Pulmonary artery endothelial cell (primary cell): Measurements from ENCODE around the gene DCDC1. TPM values are rescaled to one million over a fixed set of nuclear protein-coding genes. Genes with fewer than 3 reads are reported as not detected.

Experiments used
- DNase-seq: peaks from one replicate; pipeline ENCODE4 v3.0.0-alpha.2; 2011; ENCODE audit warnings: low read depth, low spot score
- total RNA-seq: library from RNA; depleted of rRNA; stranded (reverse); fragments of >200 nt; gene quantifications from 2 replicates; pipeline ENCODE4 v1.2.3, GENCODE V29; 2014

Gene DCDC1
- total RNA-seq, 1 donor from 2014 or later = 0.07 TPM

DNA sequence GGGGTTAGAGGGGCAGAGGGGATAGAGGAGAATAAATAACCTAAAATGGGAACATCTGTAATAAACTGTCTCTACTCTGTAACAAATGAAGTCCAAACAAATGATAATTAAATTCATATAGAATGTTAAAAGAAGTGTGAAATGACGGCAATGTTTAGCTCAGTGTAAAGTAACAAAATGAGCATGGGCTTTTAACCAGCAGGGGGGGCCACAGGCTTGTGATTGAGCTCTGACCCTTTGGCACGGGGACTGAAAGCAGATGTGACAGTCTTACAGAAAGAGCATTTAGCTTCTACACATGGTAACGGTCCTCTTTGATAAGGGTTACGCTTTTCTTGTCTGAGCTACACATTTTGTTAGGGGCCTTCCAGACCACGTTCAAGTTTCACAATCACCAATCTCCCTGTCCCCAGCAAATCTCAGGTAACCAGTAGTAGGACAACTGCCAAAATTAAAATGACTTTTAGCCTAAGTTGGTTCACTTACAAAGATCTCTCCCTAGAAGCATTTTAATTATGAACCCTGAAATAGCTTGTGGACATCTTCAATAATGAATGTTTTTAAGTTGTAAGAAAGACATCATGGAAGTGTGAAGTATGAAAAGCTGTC, 262.5 kb downstream of the DCDC1 start:
- no peak for DNase-seq

DNA sequence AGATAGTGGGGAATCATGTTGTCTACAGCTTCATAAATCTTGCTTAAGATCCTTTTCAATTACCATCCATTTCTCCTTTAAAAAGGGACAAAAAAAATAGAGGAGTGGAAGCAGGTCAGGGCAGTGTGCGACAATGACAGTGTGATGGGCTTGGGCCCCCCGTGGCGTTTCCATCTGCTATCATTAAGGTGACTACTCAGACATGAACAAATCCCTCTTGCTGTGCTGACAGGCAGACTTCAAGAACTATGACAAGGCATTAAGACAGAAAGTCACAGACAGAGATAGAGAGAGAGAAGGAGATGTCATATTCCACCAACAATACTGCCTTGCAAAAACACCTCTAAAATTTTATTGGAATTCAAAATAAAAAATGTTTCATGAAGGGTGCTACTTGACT, 263.2 kb downstream of the DCDC1 start:
- no peak for DNase-seq

DNA sequence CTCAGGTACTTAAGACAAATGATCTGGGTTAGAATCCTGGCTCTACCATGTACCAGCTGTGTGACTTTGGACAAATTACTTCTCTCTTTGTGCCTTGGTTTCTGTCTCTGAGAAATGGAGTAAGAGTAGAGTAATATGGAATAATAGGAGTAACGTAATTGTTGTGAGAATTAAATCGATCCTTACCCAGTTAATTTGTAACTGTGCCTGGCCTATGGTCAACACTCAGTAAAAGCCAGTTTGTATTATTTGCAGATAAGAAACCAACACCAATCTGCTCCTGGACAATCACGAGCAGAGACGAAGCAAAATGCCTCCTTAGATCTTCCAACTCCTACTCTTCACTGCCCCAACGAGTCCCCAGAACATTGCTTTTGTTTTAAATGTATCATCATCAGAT, 266.7 kb downstream of the DCDC1 start:
- DNase-seq = no peak

- DNase-seq = no peak
Measured at GRCh38 chr11:31102316-31102715, 267.2 kb downstream of the DCDC1 start.

- no peak for DNase-seq
Measured at GRCh38 chr11:31096191-31096805, 273.2 kb downstream of the DCDC1 start.

GRCh38 chr11:31092638-31093037, 276.9 kb downstream of the DCDC1 start:
- DNase-seq = no peak

DNA sequence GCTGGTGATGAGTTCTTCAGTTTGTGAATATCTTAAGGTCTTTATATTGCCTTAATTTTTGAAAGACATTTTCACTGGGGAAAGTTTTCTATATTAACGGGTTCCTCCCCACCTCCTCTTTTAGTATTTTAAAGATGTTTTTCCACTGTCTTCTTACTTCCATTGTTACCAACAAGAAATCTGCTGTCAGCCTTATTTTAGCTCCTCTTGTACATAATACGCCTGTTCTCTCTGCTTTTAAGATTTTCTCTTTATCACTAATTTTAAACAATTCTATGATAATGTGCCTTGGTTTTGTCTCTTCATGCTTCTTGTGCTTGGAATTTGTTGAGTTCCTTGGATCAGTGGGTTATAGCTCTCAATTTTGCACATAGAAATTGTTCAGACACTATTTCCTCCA, 280.4 kb downstream of the DCDC1 start:
- DNase-seq = no peak

GRCh38 chr11:31069447-31070205, 299.9 kb downstream of the DCDC1 start:
- no peak for DNase-seq

GRCh38 chr11:31060880-31061279, 308.7 kb downstream of the DCDC1 start:
- DNase-seq = no peak

DNA sequence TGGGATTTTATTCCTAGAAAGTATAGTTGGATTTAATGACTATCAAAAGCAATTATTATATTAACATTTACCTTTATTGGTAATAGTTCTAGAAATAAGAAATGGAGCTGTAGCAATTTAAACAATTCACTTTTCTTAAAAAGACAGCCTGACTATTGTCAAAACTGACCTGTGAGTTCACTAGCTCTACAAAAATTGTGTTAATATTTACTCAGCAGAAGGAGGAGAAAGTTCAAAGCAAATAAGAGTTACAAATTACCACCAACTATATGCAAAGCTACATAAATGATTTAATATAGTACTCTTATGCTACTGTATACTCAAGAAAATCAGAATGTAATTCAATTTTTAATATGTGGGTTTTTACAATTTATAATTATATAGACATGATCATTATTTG, 310.0 kb downstream of the DCDC1 start:
- DNase-seq = no peak

DNA sequence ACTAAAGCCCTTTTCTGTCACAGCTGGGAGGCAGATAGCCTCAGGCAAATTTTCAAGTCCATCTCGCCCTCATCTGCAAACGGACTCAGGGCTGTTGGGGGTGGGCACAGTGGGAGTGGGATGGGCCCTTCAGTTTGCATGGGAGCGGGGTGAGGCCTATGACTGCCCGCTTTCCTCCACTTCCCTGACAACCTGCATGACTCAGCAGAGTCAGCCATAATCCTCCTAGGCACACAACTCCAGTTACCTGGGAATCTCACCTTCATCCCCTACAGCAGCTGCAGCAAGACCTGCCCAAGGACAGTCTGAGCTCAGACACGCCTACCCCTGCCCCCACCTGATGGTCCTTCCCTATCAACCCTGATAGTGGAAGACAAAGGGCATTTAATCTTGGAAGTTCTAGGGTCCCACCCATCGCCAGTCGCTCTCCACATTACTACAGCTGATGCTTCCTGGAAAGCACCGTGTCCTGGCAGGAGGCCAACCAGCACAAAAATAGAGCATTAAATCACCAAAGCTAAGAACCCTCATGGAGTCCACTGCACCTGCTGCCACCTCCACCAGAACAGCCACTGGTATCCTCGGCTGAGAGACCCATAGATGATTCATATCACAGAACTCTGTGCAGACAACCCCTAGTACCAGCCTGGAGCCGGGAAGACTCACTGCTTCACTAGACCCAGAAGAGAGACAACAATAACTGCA, 319.3 kb downstream of the DCDC1 start:
- DNase-seq = no peak

DNA sequence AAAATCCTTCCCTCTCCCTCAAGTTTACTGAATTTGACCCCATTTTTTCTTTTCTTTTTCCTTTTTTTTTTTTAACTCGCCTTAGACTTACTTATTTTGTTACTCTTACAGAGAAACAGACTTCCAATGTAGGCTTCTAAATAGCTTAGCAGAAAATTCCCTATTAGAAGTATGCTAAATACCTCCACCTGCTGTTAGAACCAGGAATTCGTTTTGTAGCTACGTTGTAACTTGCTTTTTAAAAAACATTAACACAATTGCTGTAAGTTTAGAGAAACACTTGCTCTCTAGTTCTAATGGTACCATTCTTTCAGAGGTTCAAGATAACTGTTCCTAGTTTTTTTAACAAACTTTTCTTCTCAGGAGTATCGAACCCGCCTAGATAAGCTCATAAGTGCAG, 324.2 kb downstream of the DCDC1 start:
- DNase-seq = no peak

GRCh38 chr11:31030138-31030792, 339.3 kb downstream of the DCDC1 start:
- DNase-seq = no peak

DNA sequence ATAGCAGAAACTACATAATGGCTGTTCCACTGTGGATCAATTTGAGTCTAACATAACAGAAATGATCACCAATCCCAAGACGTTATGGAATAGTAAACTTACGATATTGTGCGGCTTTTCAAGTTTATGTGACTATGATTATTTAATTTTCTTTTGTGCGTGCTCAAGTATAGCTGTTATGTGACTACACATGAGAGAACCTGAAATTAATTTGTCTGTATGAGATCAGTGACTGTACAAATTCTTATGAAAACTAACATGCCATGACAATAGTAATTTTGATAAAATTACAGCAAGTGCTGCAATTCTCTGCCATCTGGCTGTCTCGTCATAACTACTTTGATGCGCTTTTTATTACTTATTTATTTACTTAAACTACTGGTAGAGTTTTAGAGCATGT, 343.2 kb downstream of the DCDC1 start:
- no peak for DNase-seq

GRCh38 chr11:31022080-31022479, 347.5 kb downstream of the DCDC1 start:
- no peak for DNase-seq

GRCh38 chr11:31019786-31020185, 349.8 kb downstream of the DCDC1 start:
- DNase-seq = no peak

DNA sequence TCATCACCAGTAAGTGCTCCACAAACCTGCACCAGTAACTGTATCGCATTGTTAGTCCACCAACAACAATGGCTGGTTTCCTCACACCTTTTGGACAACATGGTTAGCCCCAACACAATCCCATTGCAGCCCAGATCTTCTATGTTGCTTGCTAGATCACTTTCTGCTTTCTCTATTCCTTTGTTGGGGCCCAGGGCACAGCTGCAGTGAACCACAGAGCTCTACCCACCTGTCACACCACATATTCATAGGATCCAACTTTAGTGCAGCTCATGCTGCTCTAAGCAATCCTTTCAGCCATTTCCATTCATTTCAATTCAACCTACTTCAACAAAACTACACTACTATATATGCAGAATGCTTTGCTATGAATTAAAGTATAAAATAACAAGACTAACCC, 364.3 kb downstream of the DCDC1 start:
- no peak for DNase-seq

- DNase-seq = no peak
Measured at GRCh38 chr11:31001427-31001826, 368.1 kb downstream of the DCDC1 start.

- no peak for DNase-seq
Measured at GRCh38 chr11:31000381-31000780, 369.2 kb downstream of the DCDC1 start.

DNA sequence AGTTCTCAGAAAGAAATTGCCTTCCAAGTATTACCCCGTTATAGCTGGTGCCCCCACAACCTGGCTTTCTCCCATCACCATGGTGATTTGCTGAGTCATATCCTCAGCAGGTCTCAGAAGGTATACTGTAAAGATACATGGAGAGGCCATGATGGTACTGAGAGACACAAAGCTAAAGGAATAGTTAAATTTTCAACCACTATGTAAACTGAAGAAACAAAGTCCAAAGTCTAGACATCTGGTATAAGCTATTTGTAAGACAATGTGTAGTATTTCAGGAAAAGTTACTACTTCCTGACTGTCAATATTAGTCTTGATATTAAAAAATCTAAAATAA, 377.1 kb downstream of the DCDC1 start:
- no peak for DNase-seq

GRCh38 chr11:30991802-30992512, 377.6 kb downstream of the DCDC1 start:
- no peak for DNase-seq
